Right ventricle myocardium inferior (tissue), 1 donor: ENCODE results near the gene AIRE. TPM values are rescaled to one million over a fixed set of nuclear protein-coding genes. Genes with fewer than 3 reads are reported as not detected.
A peak's percentile ranks its signal among the peaks of the same experiment; 100 is the strongest.
"Not testable (repeated sequence)": the region's sequence is repeated elsewhere in the genome, so short reads cannot be mapped to it uniquely, and the experiment has no call there.

ENCODE experiments used
- ATAC-seq: fragments of 200-7000 bp; cut with Tn5 transposase; one replicate; pipeline ENCODE4 v1.9.1; 2020; ENCODE audit warnings: mild to moderate bottlenecking, moderate library complexity
- DNase-seq: peaks from one replicate; pipeline ENCODE4 v3.0.0; 2021; ENCODE audit errors: missing footprints
- intact Hi-C: fragments of 100-400 bp; cut with DNase I; formaldehyde crosslinking; loops from one replicate; pipeline ENCODE4 v1.11.0; 2022
- total RNA-seq: library from RNA; stranded (reverse); fragmentation: NEBNext Ultra II Directional; extraction: Animal tissue kit (Norgen Biotek cat#: 25700); gene quantifications from one replicate; pipeline ENCODE4 v1.2.1, GENCODE V29; 2021
- donor health status: DM: no; HTN: yes; CAD: no; lungs with severe emphysema.

AIRE gene
- total RNA-seq, 1 donor from 2014 or later: not detected

DNA sequence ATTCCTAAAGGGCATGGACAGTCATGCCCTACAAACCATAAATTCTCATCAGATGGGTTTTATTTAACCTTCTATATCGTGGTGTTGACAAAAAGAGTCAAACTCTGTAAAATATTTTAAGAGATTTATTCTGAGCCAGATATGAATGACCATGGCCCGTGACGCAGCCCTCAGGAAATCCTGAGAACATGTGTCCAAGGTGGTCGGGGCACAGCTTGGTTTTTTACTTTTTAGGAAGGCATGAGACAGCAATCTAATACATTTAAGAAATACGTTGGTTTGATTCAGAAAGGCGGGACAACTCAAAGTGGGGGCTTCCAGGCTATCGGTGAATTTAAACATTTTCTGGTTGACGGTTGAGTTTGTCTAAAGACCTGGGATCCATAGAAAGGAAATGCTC, 57.3 kb downstream of the AIRE start:
- not testable (repeated sequence) for DNase-seq

DNA sequence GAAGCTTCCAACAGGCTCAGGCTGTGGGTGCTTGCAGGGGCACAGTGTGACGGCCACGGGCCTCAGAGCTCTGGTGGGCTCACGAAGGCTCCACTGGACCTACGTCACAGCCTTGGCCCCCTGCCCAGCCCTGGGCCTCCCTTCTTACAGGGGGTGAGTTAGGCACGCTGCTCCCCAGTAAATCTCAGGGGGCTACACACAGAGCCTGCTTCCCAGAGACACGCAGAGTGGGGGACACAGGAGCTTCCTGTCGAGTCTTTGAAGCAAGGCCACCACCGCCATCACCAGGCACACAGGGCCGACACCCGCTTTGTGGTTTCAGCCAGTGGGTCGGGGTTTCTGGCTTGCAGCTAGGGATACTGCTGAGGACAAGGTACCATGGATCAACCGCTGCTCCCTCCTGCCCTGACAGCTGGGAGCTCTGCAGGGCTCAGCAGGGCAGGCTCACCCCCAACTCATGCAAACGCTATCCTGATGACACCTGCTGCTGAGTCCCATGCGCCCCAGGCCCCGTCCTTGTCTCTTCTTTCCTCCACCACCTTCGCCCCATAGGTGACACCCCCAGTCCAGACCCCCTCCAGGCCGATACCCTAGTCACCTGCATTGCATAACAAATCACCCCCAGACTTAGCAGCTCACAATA, 59.0 kb downstream of the AIRE start:
- intact Hi-C loops: no loop called here
- peak; percentile 61 for DNase-seq
- no peak for ATAC-seq

More for the DNA sequence above, 57.3 kb downstream of the AIRE start:
- intact Hi-C loops, ATAC-seq: not testable (repeated sequence)

DNA sequence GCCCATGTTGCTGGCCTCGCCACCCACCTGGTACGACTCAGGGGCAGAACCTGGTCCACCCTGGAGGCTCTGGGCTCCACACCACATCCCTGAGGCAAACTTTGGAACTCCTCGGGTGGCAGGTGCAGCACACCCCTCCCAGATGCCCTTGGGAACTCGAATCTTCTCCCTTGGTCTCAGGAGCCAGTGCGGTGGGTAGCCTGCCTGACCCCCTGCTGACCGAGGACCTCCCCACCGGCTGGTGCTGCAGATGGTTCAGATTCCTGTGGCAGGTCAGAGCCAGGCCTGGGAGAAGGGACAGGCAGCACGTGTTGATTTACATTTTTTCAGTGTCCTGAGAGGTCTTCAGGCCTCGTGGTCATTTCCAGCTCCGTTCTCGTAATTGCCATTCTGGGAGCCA, 59.8 kb downstream of the AIRE start:
- DNase-seq: peak; percentile 31
- no peak for ATAC-seq
- intact Hi-C loops: no loop called here

DNA sequence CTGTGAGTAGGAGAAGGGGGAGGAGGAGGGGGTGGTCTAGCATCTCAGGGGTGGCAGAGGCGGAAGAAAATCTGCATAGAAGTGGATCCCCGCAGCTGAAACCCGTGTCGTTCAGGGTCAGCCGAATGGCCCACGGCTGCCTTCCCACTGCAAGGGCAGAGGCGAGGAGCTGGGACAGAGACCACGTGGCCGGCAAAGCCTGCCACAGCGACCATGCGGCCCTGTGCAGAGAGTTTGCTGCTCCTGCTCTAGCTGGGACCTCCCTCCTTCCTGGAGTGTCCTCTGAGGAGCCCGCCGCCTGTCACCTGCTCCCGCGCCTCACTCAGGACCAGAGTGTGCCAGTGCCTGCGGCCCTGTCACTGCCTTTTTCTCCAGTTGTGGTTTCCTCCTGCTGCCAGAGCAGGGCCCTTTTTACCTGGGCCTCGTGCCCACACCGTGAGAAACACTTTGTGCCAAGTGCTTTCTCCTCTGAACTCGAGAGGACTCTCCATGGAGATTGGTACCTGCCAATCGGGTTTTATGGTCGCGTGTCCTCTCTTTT, 62.3 kb downstream of the AIRE start:
- no peak for ATAC-seq
- intact Hi-C loops: no loop called here
- no peak for DNase-seq

Other genes starting within 250 kb of the AIRE start
- 8.1 TPM for gene PWP2, start 178.5 kb upstream of the AIRE start, total RNA-seq
- gene GATD3, start 152.2 kb upstream of the AIRE start, total RNA-seq: 143 TPM
- 4.9 TPM for gene ICOSLG, start 44.9 kb upstream of the AIRE start, total RNA-seq
- gene DNMT3L, start 24.0 kb upstream of the AIRE start, total RNA-seq: not detected
- 52.5 TPM for gene PFKL, start 14.2 kb downstream of the AIRE start, total RNA-seq
- gene CFAP410, start 53.5 kb downstream of the AIRE start, total RNA-seq: 16.8 TPM
- 2.7 TPM for gene TRPM2, start 67.7 kb downstream of the AIRE start, total RNA-seq
- gene LRRC3, start 169.6 kb downstream of the AIRE start, total RNA-seq: 3.3 TPM